Spleen (tissue), 11 donors: ENCODE results near the gene BDH1. TPM values are rescaled to one million over a fixed set of nuclear protein-coding genes. Genes with fewer than 3 reads are reported as not detected.
A peak's percentile ranks its signal among the peaks of the same experiment; 100 is the strongest.

Experiments used
- DNase-seq: peaks from one replicate; pipeline ENCODE4 v3.0.0-alpha.2; 2020
- H3K27ac ChIP-seq, 8 donors: fragments of 200-600 bp; sonication (generic) in 7 of 8; 1 replicate in 4 of 8; 2 replicates in 4 of 8; pipeline versions ENCODE4 v1.5.0 to v1.8.0; 2016 to 2021; ENCODE audit warnings: inconsistent platforms in 4 of 8, mild to moderate bottlenecking in 4 of 8, moderate library complexity in 1 of 8
- H3K27me3 ChIP-seq, 7 donors: fragments of 200-600 bp; sonication (generic) in 6 of 7; replicated peaks in 1 of 7; 1 replicate in 4 of 7; 2 replicates in 3 of 7; pipeline versions ENCODE4 v1.5.0 to v1.8.0; 2016 to 2021; ENCODE audit warnings: inconsistent platforms in 3 of 7, mild to moderate bottlenecking in 1 of 7
- H3K36me3 ChIP-seq, 6 donors: fragments of 200-600 bp; sonication (generic) in 5 of 6; 1 replicate in 4 of 6; 2 replicates in 2 of 6; pipeline versions ENCODE4 v1.5.0 to v1.8.0; 2016 to 2021; ENCODE audit warnings: inconsistent platforms in 2 of 6
- H3K4me1 ChIP-seq, 6 donors: fragments of 200-600 bp; sonication (generic) in 5 of 6; 1 replicate in 3 of 6; 2 replicates in 3 of 6; pipeline versions ENCODE4 v1.5.0 to v1.8.0; 2016 to 2021; ENCODE audit warnings: inconsistent platforms in 3 of 6
- H3K4me3 ChIP-seq, 8 donors: fragments of 200-600 bp; sonication (generic) in 7 of 8; 1 replicate in 4 of 8; 2 replicates in 4 of 8; pipeline versions ENCODE4 v1.5.0 to v1.8.0; 2016 to 2021; ENCODE audit warnings: inconsistent platforms in 4 of 8, mild to moderate bottlenecking in 4 of 8, moderate library complexity in 2 of 8
- H3K9me3 ChIP-seq, 8 donors: fragments of 200-600 bp; sonication (generic) in 7 of 8; 1 replicate in 4 of 8; 2 replicates in 4 of 8; pipeline versions ENCODE4 v1.5.0 to v1.8.0; 2016 to 2021; ENCODE audit warnings: inconsistent platforms in 4 of 8
- POLR2A ChIP-seq, 3 donors: fragments of 450-650 bp; IDR thresholded peaks; one replicate each; pipeline ENCODE4 v1.5.1; 2017; ENCODE audit warnings: antibody characterized with exemption in 3 of 3, mild to moderate bottlenecking in 1 of 3
- POLR2AphosphoS5 ChIP-seq, 3 donors: sonication (generic); formaldehyde crosslinking; IDR thresholded peaks; one replicate each; pipeline ENCODE4 v1.5.1; 2017; ENCODE audit warnings: antibody characterized with exemption in 3 of 3
- WGBS, 5 donors: extraction: QIAGEN DNeasy Blood & Tissue Kit in 3 of 5; methylation state at CpG; one replicate each; pipeline versions ENCODE4 v1.1.5 to v1.1.7; 2013 to 2018; 5-methylcytosine and 5-hydroxymethylcytosine counted together
- intact Hi-C: fragments of 100-400 bp; cut with DNase I; formaldehyde crosslinking; loops from one replicate; pipeline ENCODE4 v1.15.0; 2023; ENCODE audit warnings: low total_unique reads
- polyA plus RNA-seq, 3 donors: library from polyadenylated mRNA; stranded (reverse); fragments of 200-250 nt; gene quantifications; one replicate each; pipeline ENCODE4 v1.2.1, GENCODE V29; 2013
- total RNA-seq, 7 donors: library from RNA; depleted of rRNA in 3 of 7; stranded (reverse); fragments of >200 nt in 3 of 7; fragmentation: NEBNext Ultra II Directional in 4 of 7; extraction: Animal tissue kit (Norgen Biotek cat#: 25700) in 4 of 7; gene quantifications; one replicate each; pipeline versions ENCODE4 v1.1.0 to v1.2.1, GENCODE V29; 2016 to 2021
- TF ChIP-seq, protein P1 (sequence below), 11 experiments: fragments of 200-600 bp in 7 of 11; fragments of 450-650 bp in 4 of 11; sonication (generic) in 4 of 11; IDR thresholded peaks in 8 of 11; conservative IDR thresholded peaks in 3 of 11; 1 replicate in 7 of 11; 2 replicates in 4 of 11; pipeline versions ENCODE4 v1.4.0 to v1.8.0; 2016 to 2021; ENCODE audit warnings: antibody characterized with exemption in 11 of 11, inconsistent platforms in 4 of 11, mild to moderate bottlenecking in 1 of 11
- donor health status: healthy with polysubstance abuse.
- donor health status: DM: no; HTN: no; CAD: no; lungs with moderate emphysema.
- donor health status: DM: no; HTN: no; CAD: no.
- donor health status: Bipolar disorder and iron deficiency.
- donor health status: healthy.
- donor health status: DM: no; HTN: no; CAD: no.
- donor health status: DM: yes; HTN: yes; CAD: no.

Gene BDH1
- total and polyA plus RNA-seq, 10 donors = 11.5 to 24.6 (median 17.5) TPM

DNA sequence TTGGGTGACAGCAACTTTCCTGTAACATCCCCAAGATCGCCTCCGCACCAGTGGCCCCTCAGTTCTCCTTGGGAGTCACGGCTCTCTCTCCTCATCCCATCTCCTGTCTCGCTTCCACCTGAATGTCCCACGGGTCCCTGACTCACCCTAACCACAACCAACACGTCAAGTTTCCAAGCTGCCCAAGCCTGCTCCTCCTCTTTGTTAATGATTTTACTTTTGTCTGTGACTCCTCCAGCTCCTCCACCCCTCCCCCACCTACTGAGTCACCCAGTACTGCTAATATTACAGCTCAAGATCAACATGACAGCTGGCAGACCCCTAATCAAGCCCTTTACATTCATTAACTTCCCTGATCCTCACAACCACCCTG is 39.3 kb downstream of the BDH1 start:
- WGBS, 5 donors = 73 to 80% (median 77%) methylated on average over 6 of the region's 6 CpGs
- H3K27ac ChIP-seq = peak overlapping the region in 2 of 8 donors; percentile 36 to 54
- TF ChIP-seq, protein P1, sequence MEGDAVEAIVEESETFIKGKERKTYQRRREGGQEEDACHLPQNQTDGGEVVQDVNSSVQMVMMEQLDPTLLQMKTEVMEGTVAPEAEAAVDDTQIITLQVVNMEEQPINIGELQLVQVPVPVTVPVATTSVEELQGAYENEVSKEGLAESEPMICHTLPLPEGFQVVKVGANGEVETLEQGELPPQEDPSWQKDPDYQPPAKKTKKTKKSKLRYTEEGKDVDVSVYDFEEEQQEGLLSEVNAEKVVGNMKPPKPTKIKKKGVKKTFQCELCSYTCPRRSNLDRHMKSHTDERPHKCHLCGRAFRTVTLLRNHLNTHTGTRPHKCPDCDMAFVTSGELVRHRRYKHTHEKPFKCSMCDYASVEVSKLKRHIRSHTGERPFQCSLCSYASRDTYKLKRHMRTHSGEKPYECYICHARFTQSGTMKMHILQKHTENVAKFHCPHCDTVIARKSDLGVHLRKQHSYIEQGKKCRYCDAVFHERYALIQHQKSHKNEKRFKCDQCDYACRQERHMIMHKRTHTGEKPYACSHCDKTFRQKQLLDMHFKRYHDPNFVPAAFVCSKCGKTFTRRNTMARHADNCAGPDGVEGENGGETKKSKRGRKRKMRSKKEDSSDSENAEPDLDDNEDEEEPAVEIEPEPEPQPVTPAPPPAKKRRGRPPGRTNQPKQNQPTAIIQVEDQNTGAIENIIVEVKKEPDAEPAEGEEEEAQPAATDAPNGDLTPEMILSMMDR (IDR thresholded peaks at IDR 0.05 in 8 of 11, conservative IDR thresholded peaks at IDR 0.05 in 3 of 11) = no peak
- TF ChIP-seq POLR2A (IDR thresholded peaks at IDR 0.05) = no peak
- TF ChIP-seq POLR2AphosphoS5 (IDR thresholded peaks at IDR 0.05) = no peak
- intact Hi-C loops = no loop called here
- H3K36me3 ChIP-seq = peaks cover 0 to 66% (median 4%) of the 10 kb centered on the region in 6 donors
- no peak overlapping the region for H3K4me3 ChIP-seq
- DNase-seq = peak; percentile 33
- peaks cover 0 to 8% (median 5%) of the 10 kb centered on the region in 6 donors for H3K4me1 ChIP-seq
- no peaks in the 10 kb centered on the region for H3K27me3 ChIP-seq
- H3K9me3 ChIP-seq = no peaks in the 10 kb centered on the region

DNA sequence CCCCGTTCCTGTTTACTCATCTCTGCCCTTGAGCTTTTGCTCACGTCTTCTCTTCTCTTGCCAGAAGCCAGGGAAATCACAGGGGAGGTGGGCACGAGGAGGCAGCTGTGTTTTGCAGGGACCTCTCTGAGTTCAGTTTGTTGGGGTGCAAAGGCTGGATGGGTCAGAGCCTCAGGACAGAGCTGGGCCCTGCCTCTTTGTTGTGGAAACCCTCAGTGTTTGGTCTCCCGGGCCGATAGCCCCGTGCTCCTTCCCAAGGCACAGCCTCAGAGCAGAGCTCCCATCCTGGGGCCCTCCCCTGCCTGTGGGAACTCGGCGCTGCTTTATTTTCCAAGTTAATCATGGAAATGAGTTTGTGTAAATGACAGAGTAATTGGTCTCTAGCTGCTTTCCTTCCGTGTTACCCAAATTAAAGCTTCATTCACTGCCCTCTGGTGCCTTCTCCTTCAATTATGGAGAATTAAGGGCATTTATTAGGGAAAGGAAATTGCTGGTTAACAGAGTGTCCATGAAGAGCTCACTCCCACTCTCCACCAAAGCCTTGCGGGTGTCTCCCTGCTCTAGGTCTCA is 40.9 kb downstream of the BDH1 start:
- 79 to 92% (median 84%) methylated on average over 10 of the region's 10 CpGs for WGBS, 5 donors
- H3K9me3 ChIP-seq = no peaks in the 10 kb centered on the region
- DNase-seq = peak; percentile 38
- peaks cover 0 to 61% (median 4%) of the 10 kb centered on the region in 6 donors for H3K36me3 ChIP-seq
- H3K27ac ChIP-seq = no peak overlapping the region
- intact Hi-C loops = no loop called here
- peaks cover 0 to 14% (median 10%) of the 10 kb centered on the region in 6 donors for H3K4me1 ChIP-seq
- TF ChIP-seq POLR2A (IDR thresholded peaks at IDR 0.05) (no peak), POLR2AphosphoS5 (IDR thresholded peaks at IDR 0.05) (no peak)
- TF ChIP-seq, protein P1 (IDR thresholded peaks at IDR 0.05 in 8 of 11, conservative IDR thresholded peaks at IDR 0.05 in 3 of 11) = no peak
- peaks cover 0 to 2% (median 0%) of the 10 kb centered on the region in 7 donors for H3K27me3 ChIP-seq
- H3K4me3 ChIP-seq = no peak overlapping the region

DNA sequence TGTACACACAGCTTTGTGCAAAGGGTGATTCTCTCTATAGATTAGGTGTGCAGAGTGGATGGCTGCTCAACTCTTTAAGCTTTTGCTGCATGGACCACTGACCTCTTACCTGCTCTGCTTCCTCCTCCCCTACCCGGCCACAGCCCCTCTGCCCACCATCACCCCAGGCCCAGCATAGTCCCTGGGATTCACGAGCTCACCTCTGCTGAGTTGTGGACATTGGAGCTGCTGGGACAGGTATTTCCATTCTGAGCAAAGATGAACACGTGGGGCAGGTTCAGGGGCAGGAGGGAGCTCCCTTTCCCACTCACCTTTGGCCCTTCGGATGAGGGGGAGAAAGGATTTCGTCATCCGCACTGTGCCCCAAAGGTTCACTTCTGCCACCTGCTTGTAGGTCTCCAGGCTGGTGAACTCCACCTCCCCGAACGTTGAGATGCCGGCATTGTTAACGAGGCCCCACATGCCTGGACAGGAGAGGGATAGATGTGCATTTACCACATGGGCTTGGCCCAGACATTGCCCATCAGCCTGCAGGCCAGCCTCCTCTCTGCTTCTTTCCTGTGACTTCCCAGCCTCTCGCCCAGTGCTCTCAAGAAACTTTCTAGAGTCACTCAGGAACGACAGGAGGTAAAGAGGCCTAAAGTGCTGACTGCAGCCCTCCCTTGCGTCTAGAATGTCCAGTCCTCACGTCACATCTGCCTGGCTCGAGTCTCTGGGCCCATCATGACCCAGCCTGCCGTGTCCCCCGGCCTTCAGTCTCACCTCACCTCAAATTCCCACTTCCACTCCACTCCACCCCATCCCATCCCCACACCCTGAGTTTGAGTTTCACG is 41.6 kb downstream of the BDH1 start:
- WGBS, 5 donors = 90 to 95% (median 92%) methylated on average over 18 of the region's 18 CpGs
- intact Hi-C loops = no loop called here
- Histone ChIP-seq H3K9me3 (no peaks in the 10 kb centered on the region), H3K27ac (no peak overlapping the region), H3K27me3 (peaks cover 0 to 7% (median 0%) of the 10 kb centered on the region in 7 donors), H3K4me3 (no peak overlapping the region), H3K4me1 (peaks cover 0 to 20% (median 14%) of the 10 kb centered on the region in 6 donors), H3K36me3 (peaks cover 0 to 55% (median 4%) of the 10 kb centered on the region in 6 donors)
- DNase-seq = peak; percentile 36
- TF ChIP-seq, protein P1 (IDR thresholded peaks at IDR 0.05 in 8 of 11, conservative IDR thresholded peaks at IDR 0.05 in 3 of 11) = no peak
- TF ChIP-seq POLR2AphosphoS5 (IDR thresholded peaks at IDR 0.05) = no peak
